ENCODE results near the gene AGER. TPM values are rescaled to one million over a fixed set of nuclear protein-coding genes. Genes with fewer than 3 reads are reported as not detected.

AGER gene
- total RNA-seq: 1,000 to 10,000 TPM in 5 of 6 donors, 100 to 1,000 TPM in 1; 543 to 2,806 (median 1,294) TPM

- H3K27ac ChIP-seq: peak within 1 kb of the TSS; percentile 72 to 98 (median 95)
- H3K36me3 ChIP-seq: peaks cover 7 to 56% (median 36%) of the 10 kb centered on the region in 4 donors
- H3K27me3 ChIP-seq: no peaks in the 10 kb centered on the region
- DNase-seq: no peak
- TF ChIP-seq EP300 (IDR thresholded peaks at IDR 0.05) (no peak), POLR2AphosphoS5 (IDR thresholded peaks at IDR 0.05) (peak in 1 of 2 donors; percentile 34), POLR2A (IDR thresholded peaks at IDR 0.05) (peak in 1 of 4 donors; percentile 62), CTCF (IDR thresholded peaks at IDR 0.05) (no peak)
- no peaks in the 10 kb centered on the region for H3K9me3 ChIP-seq
- peak in 1 of 2 donors; percentile 1 for ATAC-seq (ENCODE audit: low FRiP score in 2 of 2)
- whole genome bisulfite sequencing, 2 donors: 58 to 61% methylated on average over 5 to 6 of the region's 6 CpGs
- H3K4me3 ChIP-seq: peak within 1 kb of the TSS in 3 of 4 donors; percentile 7 to 41 (median 20)
- H3K4me1 ChIP-seq: peaks cover 56 to 73% (median 65%) of the 10 kb centered on the region in 4 donors
Observed at GRCh38 chr6:32184084-32184640, at the start of gene AGER. AGER (minus strand) TSS chr6:32184253; CDS start chr6:32184222, 31 bp downstream.

GRCh38 chr6:32226434-32226833 is 42.4 kb upstream of the AGER start:
- ATAC-seq (ENCODE audit: low FRiP score in 2 of 2) (no peak), DNase-seq (no peak)
- Histone ChIP-seq H3K36me3 (peaks cover 0 to 3% (median 0%) of the 10 kb centered on the region in 4 donors), H3K27me3 (no peaks in the 10 kb centered on the region), H3K4me3 (no peak overlapping the region), H3K27ac (peak overlapping the region in 1 of 4 donors; percentile 34), H3K9me3 (no peaks in the 10 kb centered on the region), H3K4me1 (peaks cover 5 to 13% (median 8%) of the 10 kb centered on the region in 4 donors)
- 86 to 87% methylated on average over 7 of the region's 7 CpGs for WGBS, 2 donors
- TF ChIP-seq EP300 (IDR thresholded peaks at IDR 0.05) (no peak), CTCF (IDR thresholded peaks at IDR 0.05) (no peak), POLR2AphosphoS5 (IDR thresholded peaks at IDR 0.05) (no peak), POLR2A (IDR thresholded peaks at IDR 0.05) (no peak)

GRCh38 chr6:32224696-32225095 is 40.6 kb upstream of the AGER start:
- Histone ChIP-seq H3K36me3 (peaks cover 0 to 19% (median 5%) of the 10 kb centered on the region in 4 donors), H3K27me3 (no peaks in the 10 kb centered on the region), H3K4me3 (no peak overlapping the region), H3K27ac (peak overlapping the region; percentile 64 to 87 (median 82)), H3K9me3 (no peaks in the 10 kb centered on the region), H3K4me1 (peaks cover 5 to 13% (median 8%) of the 10 kb centered on the region in 4 donors)
- ATAC-seq (ENCODE audit: low FRiP score in 2 of 2) (no peak), DNase-seq (no peak)
- WGBS, 2 donors: 75 to 95% methylated on average over 2 of the region's 2 CpGs
- TF ChIP-seq CTCF (IDR thresholded peaks at IDR 0.05) (no peak), POLR2A (IDR thresholded peaks at IDR 0.05) (no peak), EP300 (IDR thresholded peaks at IDR 0.05) (no peak), POLR2AphosphoS5 (IDR thresholded peaks at IDR 0.05) (no peak)

- ATAC-seq (ENCODE audit: low FRiP score in 2 of 2) (peak in 1 of 2 donors; percentile 20), DNase-seq (peak in 1 of 2 donors; percentile 27)
- 39 to 41% methylated on average over 20 of the region's 20 CpGs for WGBS, 2 donors
- H3K27ac ChIP-seq: peak within 1 kb of the TSS; percentile 64 to 87 (median 82)
- H3K4me1 ChIP-seq: peaks cover 5 to 13% (median 8%) of the 10 kb centered on the region in 4 donors
- peaks cover 0 to 28% (median 5%) of the 10 kb centered on the region in 4 donors for H3K36me3 ChIP-seq
- TF ChIP-seq POLR2A (IDR thresholded peaks at IDR 0.05) (peak in 1 of 4 donors; percentile 59), POLR2AphosphoS5 (IDR thresholded peaks at IDR 0.05) (peak; percentile 50 to 86), EP300 (IDR thresholded peaks at IDR 0.05) (peak in 1 of 4 donors; percentile 38), CTCF (IDR thresholded peaks at IDR 0.05) (no peak)
- no peaks in the 10 kb centered on the region for H3K9me3 ChIP-seq
- no peaks in the 10 kb centered on the region for H3K27me3 ChIP-seq
- H3K4me3 ChIP-seq: peak within 1 kb of the TSS; percentile 22 to 45 (median 36)
Observed at GRCh38 chr6:32223258-32224235, 39.5 kb upstream of the AGER start, which contains the start of gene NOTCH4. NOTCH4 (minus strand) TSS chr6:32224067; CDS start chr6:32223928, 139 bp downstream.

Data from upper lobe of left lung (tissue), 6 donors.